Measurements from ENCODE around the gene CLEC19A.
"Not testable (repeated sequence)": the region's sequence is repeated elsewhere in the genome, so short reads cannot be mapped to it uniquely, and the experiment has no call there.

Gene CLEC19A

DNA sequence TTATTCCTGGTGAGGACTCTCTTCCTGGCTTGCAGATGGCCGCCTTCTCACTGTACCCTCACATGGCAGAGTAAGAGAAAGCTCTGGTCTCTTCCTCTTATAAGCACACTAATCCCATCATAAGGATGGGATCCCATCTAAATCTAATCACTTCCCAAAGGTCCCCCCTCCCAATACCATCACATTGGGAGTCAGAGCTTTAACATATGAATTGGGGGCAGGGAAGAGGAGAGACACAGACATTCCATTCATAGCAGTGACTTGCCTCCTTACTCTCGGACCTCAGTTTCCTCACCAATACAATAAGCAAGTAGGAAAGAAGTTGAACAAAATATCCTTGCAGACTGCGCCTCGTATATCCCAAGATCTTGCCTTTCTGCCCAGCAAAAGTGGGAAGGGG, 1.7 kb downstream of the CLEC19A start:
- no peak for DNase-seq

DNA sequence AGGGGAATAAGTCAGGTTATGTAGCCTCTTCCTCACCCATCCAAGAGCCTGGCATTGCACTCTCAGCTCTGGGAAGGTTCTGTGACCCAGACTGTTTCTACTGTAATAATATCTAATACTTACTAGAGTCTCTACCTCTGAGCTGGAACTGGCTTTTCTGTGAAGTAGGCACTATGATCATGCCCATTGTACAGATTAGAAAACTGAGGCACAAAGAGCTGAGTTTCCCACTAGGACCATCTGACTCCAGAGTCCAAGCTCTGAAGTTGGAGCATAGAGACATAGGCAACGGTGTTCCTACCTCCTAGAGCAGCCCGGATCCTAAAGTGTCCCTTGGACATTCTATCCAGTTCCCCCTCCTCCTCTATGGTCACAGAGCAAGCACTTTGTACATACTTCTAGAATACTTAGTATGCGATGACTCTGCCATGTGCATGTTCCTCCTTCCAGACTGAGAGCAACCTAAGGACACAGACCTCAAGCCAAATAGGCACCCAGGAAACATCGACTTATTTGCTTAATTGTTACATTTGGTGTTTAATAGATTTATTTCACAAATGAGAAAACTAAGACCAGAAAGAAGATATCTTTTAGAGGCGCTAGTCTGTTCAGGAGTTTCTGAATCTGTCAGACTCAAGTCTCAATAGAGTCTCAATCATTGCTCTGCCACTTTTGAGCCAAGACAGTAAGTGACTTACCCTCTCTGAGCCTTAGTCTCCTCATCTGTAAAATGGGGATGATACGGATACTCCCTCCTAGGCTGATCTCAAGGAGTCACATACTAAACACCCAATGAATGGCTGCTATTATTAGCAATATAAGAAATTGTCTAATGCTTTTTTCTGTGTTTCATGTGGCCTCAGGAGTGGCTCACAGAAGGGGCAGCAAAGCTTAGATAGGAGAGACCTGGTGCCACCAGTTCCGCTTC, 3.6 kb downstream of the CLEC19A start:
- DNase-seq = no peak

DNA sequence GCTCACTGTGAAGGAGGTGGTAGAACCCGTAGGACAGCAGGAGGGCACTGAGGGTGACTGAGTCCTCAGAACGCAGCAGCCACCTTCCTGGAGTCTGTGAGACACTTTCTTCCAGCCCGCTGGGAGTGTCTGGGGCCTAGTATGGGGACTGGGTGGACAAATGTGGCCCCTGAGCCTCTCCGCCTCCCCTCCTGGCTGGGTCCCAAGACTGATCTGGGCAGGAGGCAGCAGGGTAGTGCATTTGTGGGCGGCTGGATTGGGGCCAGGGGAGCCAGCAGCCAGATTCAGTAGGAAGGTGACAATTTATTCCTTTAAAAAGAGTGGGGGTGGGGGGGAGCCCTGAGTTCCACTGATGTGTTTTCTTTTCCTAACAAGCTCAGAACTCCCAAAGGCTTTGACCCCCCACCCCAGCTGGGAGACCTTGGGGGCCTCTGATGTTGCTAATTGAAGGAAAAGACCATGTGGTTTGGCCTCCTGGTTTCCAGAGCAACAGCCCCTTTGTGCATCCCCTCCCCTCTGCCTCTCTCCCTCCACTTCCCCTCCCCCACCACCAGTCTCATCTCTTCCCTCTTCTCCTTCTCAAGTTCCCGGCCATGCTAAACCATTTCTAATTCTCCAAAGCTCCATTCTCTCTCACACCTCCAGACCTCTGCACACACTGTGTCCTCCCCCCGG, 4.4 kb downstream of the CLEC19A start:
- no peak for DNase-seq

DNA sequence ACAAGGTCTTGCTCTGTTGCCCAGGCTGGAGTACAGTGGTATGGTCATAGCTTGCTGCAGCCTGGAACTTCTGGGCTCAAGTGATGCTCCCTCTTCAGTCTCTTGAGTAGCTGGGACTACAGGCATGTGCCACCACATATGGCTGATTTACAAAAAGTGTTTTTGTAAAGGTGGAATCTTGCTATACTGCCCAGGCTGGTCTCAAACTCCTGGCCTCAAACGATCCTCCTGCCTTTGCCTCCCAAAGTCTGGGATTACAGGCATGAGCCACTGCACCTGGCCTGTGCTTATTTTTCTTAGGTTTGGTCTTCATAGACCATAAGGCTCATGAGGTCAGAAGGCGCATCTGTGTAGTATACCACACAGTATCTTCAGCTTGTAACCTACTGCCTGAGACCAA, 5.3 kb downstream of the CLEC19A start:
- DNase-seq = no peak

DNA sequence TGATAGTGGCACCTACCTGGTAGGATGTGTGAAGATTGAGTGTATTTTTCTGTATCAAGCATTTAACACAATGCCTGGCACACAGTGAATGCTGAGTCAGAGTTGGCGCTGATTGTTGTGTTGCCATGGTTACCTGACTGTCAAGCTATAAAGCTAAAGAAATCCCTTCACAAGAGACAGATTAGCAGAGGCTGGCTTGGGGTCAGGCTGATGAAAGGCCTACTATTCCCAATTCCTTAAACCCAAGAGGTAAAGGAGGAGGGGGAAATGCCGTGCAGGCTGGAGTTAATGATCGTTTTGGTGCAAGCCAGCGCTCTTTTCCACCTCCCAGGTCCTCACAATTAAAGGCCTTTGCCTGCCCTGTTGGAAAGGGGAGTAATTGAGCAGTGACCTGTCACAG, 5.9 kb downstream of the CLEC19A start:
- DNase-seq = no peak

DNA sequence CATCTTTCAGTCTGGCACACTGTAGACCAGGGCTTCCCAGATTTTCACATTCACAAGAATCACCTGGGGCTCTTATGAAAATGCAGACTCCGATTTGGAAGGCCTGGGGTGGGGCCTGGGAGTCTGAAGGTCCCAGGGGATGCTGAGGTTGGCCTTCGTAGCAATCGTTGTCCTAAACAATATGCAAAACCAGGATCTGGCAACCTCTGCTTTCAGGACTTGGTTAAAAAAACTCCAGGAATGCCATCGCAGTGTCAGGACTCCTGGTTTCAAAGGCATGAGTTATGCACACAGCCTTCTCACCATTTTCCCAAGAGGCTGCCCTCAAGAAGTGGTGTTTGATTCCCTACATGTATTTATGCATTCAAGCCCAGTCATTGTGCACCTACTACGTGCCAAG, 6.7 kb downstream of the CLEC19A start:
- no peak for DNase-seq

DNA sequence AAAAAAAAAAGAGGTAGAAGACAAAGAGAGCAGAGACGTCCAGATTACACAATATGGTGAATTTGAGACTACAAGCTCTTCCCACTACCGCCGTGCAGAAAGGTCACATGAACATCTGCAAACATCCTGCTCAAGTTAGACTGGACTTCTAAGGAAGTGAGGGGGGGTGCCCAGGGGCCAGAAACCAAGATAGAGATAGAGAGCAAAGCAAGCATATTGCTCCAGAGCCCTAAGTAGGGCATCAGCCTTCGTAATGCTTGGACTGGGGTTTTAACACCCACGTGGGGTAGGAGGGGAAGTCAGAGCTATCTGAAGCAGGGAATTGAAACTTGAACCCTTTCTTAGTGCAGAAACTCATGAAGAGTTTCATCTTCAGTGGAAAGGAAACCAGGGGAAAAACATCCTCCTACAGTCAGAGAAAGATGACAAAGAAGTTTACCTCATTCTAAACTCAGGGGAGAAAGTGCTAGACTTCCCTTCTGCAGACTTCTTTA, 8.7 kb downstream of the CLEC19A start:
- DNase-seq = peak; percentile 91

DNA sequence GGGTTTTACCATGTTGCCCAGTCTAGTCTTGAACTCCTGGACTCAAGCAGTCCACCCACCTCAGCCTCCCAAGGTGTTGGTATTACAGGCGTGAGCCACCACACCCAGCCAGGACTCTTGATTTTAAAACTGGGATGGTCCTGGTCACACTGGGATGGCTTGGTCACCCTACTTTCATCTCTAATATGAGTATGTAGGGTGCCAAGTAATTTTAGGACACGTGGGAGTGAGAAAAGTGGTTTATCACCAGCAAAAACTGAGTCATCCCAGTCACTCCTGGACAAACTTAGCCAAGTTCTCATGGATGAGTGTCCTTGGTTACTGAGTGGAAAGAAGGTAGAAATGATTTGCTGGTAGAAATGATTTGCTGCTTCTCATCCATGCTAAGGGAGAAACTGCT, 9.9 kb downstream of the CLEC19A start:
- DNase-seq = no peak

DNA sequence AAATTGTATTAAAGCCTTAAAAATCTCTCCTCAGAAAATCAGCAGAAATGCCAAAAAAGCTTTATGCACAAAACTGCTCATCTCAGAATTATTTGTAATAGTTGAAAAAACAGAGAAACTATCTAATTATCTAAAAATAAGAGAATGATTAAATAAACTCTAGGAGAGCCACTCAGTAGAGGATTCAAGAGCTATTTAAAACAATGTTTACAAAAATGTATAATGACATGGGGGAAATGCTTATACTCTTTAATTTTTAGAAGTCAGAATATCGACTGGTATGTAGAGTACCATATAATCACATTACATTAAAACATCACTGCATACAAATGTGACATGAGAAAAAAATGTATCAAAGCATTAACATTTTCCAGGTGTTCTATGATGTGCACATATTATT, 11.9 kb downstream of the CLEC19A start:
- no peak for DNase-seq

DNA sequence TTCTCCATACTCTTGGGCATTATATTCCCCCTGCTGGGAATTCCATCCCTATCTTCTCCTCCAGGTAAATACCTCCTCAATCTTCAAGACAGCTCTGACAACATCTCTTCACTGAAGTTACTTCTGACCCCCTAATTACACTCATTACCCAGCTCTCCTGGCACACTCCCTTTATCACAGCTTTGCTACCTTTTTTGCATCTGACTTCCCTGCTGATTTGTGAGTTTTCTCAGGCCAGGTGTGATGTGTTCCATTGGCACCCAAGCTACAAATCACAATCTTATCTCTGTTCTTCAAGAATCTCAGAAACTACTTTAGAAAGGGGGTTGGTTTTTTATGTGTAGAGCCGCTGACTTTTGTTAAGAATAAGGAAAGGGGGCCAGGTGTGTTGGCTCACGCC, 14.0 kb downstream of the CLEC19A start:
- no peak for DNase-seq

DNA sequence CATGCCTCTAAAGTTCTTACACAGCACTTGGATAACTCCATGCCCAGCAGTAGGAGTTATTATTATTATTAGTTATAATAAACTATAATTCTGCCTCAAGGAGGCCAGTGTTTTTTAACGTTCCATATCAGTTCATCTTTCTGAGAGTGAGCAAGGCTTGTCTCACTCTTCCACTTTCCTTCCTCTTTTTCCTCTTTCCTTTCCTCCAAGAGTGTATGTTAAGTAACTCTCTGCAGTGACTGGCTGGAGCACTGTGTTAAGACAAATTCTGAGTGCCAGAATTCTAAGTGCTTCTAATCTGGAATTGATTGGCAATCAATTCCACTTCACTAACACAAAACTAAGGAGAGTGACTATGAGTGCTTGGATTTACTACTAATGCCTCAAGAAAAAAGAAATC, 16.4 kb downstream of the CLEC19A start:
- DNase-seq = no peak

DNA sequence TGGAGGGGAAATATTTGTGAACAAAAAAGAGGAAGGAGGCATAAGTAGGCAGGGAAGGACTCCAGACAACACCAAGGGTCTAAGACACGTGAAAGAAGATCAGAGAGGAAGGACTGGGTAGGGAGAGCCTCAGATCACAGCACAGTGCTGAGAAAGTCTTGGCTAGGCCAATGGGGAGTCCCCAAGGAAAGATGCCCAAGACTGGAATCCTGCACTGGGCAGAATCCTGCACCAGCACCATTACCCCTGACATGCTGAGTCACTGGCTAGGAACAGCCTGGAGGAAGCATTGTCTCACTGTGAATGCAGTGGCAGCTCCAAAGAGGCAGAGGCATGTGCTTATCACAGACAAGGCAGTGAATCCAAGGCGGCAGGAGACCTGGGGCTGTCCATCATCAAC, 19.2 kb downstream of the CLEC19A start:
- DNase-seq = no peak

DNA sequence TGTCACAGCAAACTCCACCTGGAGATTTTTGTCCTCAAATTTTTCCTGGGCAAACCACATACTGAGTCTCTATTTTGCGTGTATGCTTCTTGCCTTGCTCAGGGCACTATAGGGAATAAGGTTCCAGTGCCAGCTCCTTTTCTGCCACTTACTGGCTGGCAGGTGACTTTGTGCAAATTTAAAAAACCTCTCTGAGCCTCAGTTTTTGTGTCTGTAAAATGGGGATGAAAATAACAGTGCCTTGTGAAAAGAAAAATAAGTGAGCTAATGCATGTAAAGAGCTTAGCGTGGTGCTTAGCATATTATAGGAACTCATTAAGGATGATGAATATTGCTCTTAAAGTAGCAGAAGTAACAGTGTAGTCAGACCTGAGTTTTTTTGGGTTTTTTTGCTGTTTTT, 19.9 kb downstream of the CLEC19A start:
- no peak for DNase-seq

DNA sequence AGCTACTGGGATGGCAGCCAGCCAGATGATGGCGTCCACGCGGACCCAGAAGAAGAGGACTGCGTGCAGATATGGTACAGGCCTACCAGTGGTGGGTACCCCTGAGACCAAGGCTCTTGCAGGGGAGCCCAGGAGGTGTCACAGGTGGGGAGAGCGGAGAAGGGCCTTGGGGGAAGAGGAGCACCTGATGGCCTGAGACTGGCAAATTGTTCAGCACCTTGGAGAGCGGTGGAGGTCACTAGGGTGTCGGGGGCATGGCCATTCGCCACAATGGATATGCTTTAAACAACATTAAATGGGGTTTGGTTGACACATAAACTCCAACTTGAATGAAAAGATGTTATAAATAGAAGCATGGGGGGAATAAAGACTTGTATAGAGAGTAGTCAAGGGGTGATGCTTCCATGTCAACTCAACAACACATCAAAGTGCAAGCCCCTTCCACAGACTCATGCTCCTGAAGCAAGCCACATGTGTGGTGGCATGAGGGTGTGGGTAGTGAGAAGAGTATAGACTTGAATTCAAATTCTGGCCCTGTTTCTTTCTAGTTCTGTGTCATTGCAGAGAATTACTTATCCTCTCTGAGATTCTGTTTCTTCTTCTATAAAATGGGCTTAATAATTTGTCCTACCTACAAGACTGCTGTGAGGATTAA, 22.2 kb downstream of the CLEC19A start:
- no peak for DNase-seq

DNA sequence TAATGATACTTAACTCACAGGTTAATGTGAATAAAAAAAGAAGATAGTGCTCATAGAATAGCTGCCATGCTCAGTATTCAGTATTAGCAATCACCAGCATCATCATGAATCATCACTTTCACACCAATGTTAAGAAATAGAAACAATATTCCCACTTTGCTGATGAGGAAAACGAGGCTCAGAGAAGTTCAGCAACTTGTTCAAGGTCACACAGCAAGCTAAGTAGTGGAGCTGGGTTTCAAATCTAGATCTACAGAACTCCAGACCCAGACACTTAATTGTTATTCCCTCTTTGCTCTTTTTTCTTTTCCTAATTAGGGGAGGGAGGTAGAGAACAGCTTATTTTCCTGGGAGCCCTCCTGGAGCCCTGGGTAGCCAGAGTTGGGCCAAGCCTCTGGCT, 22.9 kb downstream of the CLEC19A start:
- no peak for DNase-seq

DNA sequence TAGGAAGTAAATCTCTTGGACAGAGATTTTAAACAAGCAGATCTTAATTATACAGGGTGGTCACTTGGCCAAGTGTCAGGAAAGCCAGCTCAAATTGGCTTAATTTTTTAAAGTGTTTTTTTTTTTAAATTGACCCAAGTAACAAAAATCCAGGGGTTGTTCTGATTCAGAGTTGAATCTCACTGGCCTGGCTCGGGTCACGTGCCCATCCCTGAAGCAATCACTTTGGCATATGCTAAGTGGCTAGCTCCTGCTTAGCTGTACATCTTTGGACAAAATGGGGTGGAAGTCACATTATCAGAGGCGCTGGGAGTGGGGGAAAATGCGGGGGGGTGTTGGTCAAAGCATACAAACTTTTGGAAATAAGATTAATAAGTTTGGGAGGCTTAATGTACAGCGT, 23.6 kb downstream of the CLEC19A start:
- no peak for DNase-seq

DNA sequence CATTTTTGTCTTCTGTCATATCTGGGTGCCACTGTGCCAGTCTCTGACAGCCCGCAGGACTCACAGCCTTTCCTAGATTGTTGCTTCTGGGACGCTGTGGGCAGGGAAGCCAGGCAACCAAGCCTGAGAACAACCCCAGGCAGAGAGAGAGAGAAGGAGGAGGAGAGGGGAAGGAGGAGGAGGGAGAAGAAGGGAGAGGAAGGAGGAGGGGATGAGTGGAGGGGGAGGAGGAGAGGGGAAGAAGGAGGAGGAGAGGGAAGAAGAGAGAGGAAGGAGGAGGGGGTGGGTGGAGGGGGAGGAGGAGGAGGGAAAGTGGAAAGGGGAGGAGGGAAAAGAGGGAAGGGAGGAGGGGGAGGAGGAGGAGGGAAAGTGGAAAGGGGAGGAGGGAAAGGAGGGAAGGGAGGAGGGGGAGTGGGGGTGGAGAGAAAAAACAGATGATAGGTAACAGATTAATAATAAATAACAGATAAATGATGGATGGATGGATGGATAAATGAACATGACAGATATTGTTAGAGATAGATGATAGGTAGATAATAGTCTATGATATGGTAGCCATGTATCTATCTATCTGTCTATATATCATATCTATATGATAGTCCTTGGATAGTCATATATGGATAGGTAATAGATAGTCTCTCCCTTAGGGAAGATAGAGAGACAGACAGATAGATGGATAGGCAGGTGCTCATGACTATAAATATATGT, 29.3 kb downstream of the CLEC19A start:
- DNase-seq = no peak

DNA sequence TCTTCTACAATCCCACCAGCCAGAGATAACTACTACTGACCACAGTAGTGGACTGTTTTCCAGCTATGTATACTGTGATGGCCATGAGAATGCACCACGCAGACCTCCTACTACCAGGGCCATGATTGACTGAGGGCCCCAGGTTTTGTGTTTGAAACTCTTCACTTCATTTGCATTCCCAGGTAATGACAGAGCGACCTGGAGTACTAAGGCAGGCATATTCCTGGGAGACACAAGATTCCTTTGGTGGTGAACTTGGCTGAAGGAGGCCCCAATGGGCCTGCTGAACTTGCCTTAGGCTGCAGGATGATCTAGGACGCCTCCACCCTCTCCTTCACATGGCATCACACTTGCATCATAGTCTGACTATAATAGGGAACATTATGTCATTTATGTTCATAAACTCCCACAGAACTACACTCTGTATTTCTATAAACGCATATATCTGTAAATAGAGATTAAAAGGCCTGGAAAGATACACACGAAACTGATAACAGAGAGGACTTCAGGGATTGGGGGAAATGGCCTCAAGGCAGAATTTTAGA, 30.4 kb downstream of the CLEC19A start:
- DNase-seq = no peak

DNA sequence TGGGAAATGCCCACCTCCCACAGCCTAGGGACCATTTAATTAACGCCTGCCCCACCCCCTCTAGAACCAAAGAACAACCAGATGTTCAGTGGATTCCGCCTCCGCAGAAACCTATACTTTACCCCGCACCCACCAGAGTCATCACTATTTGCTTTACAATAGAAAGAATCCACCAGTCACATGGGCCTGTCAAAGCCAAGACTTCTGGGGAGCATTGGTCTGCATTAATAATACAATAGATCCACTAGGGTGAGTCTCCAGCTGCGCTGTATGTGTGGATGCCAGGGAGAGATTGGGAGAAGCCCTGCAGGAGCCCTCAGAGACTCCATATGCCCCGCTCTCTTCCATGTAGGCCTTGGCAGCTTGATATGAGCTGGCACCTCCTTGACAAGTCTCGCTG, 31.3 kb downstream of the CLEC19A start:
- DNase-seq = no peak

DNA sequence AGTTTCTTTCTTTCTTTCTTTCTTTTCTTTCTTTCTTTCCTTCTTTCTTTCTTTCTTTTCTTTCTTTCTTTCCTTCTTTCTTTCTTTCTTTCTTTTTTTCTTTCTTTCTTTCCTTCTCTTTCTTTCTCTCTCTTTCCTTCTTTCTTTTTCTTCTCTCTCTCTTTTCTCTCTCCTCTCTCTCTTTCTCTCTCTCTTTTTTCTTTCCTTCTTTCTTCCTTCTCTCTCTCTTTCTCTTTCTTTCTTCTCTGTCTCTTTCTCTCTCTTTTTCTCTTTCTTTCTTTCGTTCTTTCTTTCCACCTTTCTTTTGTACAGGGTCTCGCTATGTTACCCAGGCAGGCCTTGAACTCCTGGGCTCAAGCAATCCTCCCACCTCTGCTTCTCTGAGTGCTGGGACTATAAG, 35.7 kb downstream of the CLEC19A start:
- not testable (repeated sequence) for DNase-seq

DNA sequence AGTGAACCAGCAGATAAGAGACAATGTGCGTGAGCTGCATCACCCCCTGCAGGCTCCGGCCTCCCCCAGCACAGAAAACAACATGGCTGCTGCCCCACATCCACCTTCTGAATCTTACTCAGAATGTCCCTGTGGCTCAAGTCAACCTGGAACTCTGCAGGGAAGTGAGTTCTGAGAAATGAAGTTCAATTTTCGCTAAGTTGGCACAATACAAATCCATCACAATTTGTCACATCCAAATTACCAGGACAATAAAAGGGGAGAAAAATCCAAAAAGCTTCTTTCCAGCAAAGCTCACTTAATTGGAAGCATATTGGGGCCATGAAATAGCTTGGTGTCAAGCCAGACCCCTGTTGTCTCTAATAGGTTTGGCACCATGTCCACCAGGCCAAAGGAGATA, 38.1 kb downstream of the CLEC19A start:
- no peak for DNase-seq

DNA sequence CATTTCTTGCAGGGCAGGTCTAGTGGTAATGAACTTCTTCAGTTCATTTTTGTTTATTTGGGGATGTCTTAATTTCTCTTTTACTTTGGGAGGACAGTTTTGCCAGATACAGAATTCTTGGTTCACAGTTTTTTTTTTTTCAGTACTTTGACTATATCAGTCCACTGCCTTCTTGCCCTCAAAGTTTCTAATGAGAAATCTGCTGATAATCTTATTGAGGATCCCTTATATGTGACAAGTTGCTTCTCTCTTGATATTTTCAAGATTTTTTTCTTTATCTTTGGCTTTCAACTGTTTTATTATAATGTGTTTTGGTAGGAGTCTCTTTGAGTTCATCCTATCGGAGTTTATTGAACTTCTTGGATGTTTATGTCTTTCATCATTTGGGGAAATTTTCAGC, 42.8 kb downstream of the CLEC19A start:
- DNase-seq = no peak

DNA sequence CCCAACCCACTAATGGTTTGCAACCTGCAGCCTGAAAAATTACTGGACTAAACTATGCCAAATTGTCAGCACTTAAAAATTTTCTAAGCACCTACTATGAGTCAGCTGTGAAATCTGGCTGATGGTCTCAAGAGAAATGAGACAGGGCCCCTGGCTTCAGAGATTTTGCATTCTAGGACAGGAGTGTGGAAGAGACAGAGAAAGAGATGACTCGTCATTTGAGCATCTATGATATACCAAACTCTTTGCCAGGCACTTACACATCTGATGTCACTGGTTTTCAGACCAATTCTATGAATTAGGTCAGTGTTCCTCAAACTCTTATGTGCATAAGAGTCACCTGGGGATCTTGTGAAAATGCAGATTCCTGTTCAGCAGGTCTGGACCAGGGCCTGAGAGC, 44.4 kb downstream of the CLEC19A start:
- DNase-seq = no peak
